ENCODE data around the gene C1orf210. TPM values are rescaled to one million over a fixed set of nuclear protein-coding genes. Genes with fewer than 3 reads are reported as not detected.

The C1orf210 gene
- total and polyA plus RNA-seq, 9 of the 15 experiments (the other 6 are each of a cell fraction or from before 2014, with no cell fraction given) = 0.21 TPM; not detected in 8

- Histone ChIP-seq H3K79me2 (ENCODE audit: control insufficient read depth, insufficient read depth, low read length) (no peaks in the 10 kb centered on the region), H2AFZ (ENCODE audit: low read depth, low read length) (no peak overlapping the region), H3K4me3 (no peak overlapping the region), H3K9ac (ENCODE audit: insufficient read depth in 1 of 2, low read depth in 2 of 2, low read length in 2 of 2) (no peak overlapping the region), H4K20me1 (replicated peaks; ENCODE audit: control insufficient read depth, insufficient read depth, low read length) (no peaks in the 10 kb centered on the region), H3K27ac (ENCODE audit: extremely low read depth, low read depth, low read length) (no peak overlapping the region), H3K9me1 (ENCODE audit: control insufficient read depth, insufficient read depth, low read length) (no peaks in the 10 kb centered on the region), H3K4me1 (replicated peaks in 1 of 2; ENCODE audit: control insufficient read depth in 2 of 2, insufficient read depth in 2 of 2, low read length in 2 of 2) (no peaks in the 10 kb centered on the region), H3K4me2 (ENCODE audit: insufficient read depth, low read length) (no peak overlapping the region), H3K27me3 (ENCODE audit: control insufficient read depth in 2 of 2, insufficient read depth in 2 of 2, low read length in 2 of 2) (peaks cover 6 to 47% of the 10 kb centered on the region in 2 experiments; a peak in 3 of 5 replicates), H3K36me3 (ENCODE audit: control insufficient read depth, insufficient read depth, low read length) (no peaks in the 10 kb centered on the region), H3K9me3 (replicated peaks; ENCODE audit: control insufficient read depth, insufficient read depth, low read depth, low read length) (no peaks in the 10 kb centered on the region; the same call in 1 of the 2 replicates)
- CTCF ChIA-PET (ENCODE audit: low intra/inter-chr PET ratio) = no interaction called here
- ATAC-seq (no peak), DNase-seq (ENCODE audit: extremely low read depth in 1 of 4, low spot score in 3 of 4) (no peak), FAIRE-seq (no peak)
- POLR2A ChIA-PET = interaction anchor here (1.4 kb wide), 1 partner anchor 161 kb away, joined by 3 read pairs; no protein-coding TSS in a partner anchor
- BruUV-seq (replicated peaks) = no TSS peak
- in situ Hi-C loops (cut with MboI) = no loop called here
- WGBS (ENCODE audit: insufficient coverage, low coverage, missing lambda C conversion rate) = 2% methylated on average over 4 of the region's 4 CpGs
- intact Hi-C loops (cut with micrococcal nuclease) = no loop called here
- TF ChIP-seq TAF9B (IDR thresholded peaks at IDR 0.05; ENCODE audit: partially characterized antibody) (no peak), CEBPG (CRISPR knock-in tag; IDR thresholded peaks at IDR 0.05) (no peak), CEBPG (tag; conservative IDR thresholded peaks at IDR 0.05 in 1 of 2, IDR thresholded peaks at IDR 0.05 in 1 of 2) (no peak), TFAM (CRISPR knock-in tag; conservative IDR thresholded peaks at IDR 0.05) (no peak), ZNF407 (IDR thresholded peaks at IDR 0.05; ENCODE audit: low read depth) (no peak), ZKSCAN8 (CRISPR knock-in tag; IDR thresholded peaks at IDR 0.05) (no peak), ZNF76 (CRISPR knock-in tag; IDR thresholded peaks at IDR 0.05; ENCODE audit: borderline replicate concordance) (no peak), E4F1 (CRISPR knock-in tag; IDR thresholded peaks at IDR 0.05; ENCODE audit: borderline replicate concordance) (no peak), FOXP4 (CRISPR knock-in tag; IDR thresholded peaks at IDR 0.05; ENCODE audit: borderline replicate concordance) (no peak)
These were observed 32.2 kb downstream of the C1orf210 start for GRCh38 chr1:43253173-43253572.
